ENCODE measurements around the gene GRM1.

DNA sequence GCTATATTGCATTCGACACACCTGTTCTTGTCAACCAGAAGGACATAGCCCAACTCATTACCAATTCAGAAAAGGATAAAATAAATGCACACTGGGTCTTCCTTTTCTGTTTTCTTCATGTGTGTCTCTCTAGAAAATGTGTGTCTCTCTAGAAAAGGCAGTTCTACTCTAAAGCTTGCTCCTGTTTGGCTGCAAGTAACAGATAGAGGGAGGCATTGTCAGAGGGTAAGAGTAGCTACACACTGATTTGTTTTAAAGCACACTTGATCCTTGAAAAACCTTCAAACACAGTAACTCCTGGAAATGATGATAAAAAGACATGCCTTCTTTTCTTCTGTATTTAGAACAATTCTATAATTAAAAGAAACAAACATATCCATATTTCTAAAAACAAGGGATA is 21.3 kb downstream of the GRM1 start:
- TF ChIP-seq POLR2AphosphoS5 (IDR thresholded peaks at IDR 0.05; ENCODE audit: borderline replicate concordance, low read depth, low read length), result no peak
- no peak for TF ChIP-seq EZH2 (IDR thresholded peaks at IDR 0.05)
- no peak for TF ChIP-seq FOXP2 (optimal IDR thresholded peaks at IDR 0.05; ENCODE audit: control extremely low read depth, extremely low read length, insufficient read depth)
